Ovary (tissue), 9 donors: ENCODE results near the gene NAA80. TPM values are rescaled to one million over a fixed set of nuclear protein-coding genes. Genes with fewer than 3 reads are reported as not detected.

Source experiments
- DNase-seq, 5 donors: peaks; one replicate each; pipeline ENCODE4 v3.0.0-alpha.2; 2019 to 2020
- H3K27ac ChIP-seq, 2 donors: fragments of 200-600 bp; one replicate each; pipeline versions ENCODE4 v1.5.1 to v1.8.0; 2019 to 2022
- H3K27me3 ChIP-seq: fragments of 200-600 bp; one replicate; pipeline ENCODE4 v1.8.0; 2022
- H3K36me3 ChIP-seq: fragments of 200-600 bp; sonication (generic); one replicate; pipeline ENCODE4 v1.5.1; 2019
- H3K4me1 ChIP-seq: one replicate; pipeline ENCODE4 v1.8.1; 2013; ENCODE audit warnings: mild to moderate bottlenecking, moderate library complexity; ENCODE audit not compliant: insufficient read depth
- H3K4me3 ChIP-seq: fragments of 200-600 bp; sonication (generic); one replicate; pipeline ENCODE4 v1.5.1; 2017
- H3K9me3 ChIP-seq, 2 donors: fragments of 200-600 bp in 1 of 2; sonication (generic) in 1 of 2; one replicate each; pipeline versions ENCODE4 v1.5.1 to v1.8.1; 2013 to 2019; ENCODE audit warnings: mild to moderate bottlenecking in 1 of 2, moderate library complexity in 1 of 2
- EP300 ChIP-seq: sonication (generic); formaldehyde crosslinking; IDR thresholded peaks from one replicate; pipeline ENCODE4 v1.6.1; 2017; ENCODE audit warnings: antibody characterized with exemption
- POLR2A ChIP-seq: fragments of 450-650 bp; IDR thresholded peaks from one replicate; pipeline ENCODE4 v1.6.1; 2017; ENCODE audit warnings: antibody characterized with exemption, mild to moderate bottlenecking, moderate library complexity
- WGBS, 3 donors: extraction: QIAGEN DNeasy Blood & Tissue Kit in 1 of 3; methylation state at CpG; one replicate each; pipeline versions ENCODE4 v1.1.5 to v1.1.7; 2013 to 2017; 5-methylcytosine and 5-hydroxymethylcytosine counted together
- intact Hi-C, 4 donors: fragments of 100-400 bp; cut with DNase I; formaldehyde crosslinking; loops; one replicate each; pipeline versions ENCODE4 v1.11.0 to v1.15.1; 2022 to 2023
- polyA plus RNA-seq, 2 donors: library from polyadenylated mRNA; stranded (reverse); fragments of 200-250 nt in 1 of 2; fragments of 350-450 nt in 1 of 2; fragmentation: Illumina TruSeq in 1 of 2; extraction: RNeasy Lipid Tissue Mini Kit (QIAGEN cat#74804) in 1 of 2; gene quantifications; one replicate each; pipeline ENCODE4 v1.2.3, GENCODE V29; 2013 to 2014
- total RNA-seq, 7 donors: library from RNA; depleted of rRNA in 2 of 7; stranded (reverse); fragments of >200 nt in 2 of 7; fragmentation: NEBNext Ultra II Directional in 3 of 7; extraction: Animal tissue kit (Norgen Biotek cat#: 25700) in 3 of 7; gene quantifications; one replicate each; pipeline versions ENCODE4 v1.1.0 to v1.2.4, GENCODE V29; 2016 to 2023
- TF ChIP-seq, protein P1 (sequence below), 3 donors: fragments of 450-650 bp in 2 of 3; fragments of 200-600 bp in 1 of 3; IDR thresholded peaks; one replicate each; pipeline versions ENCODE4 v1.5.1 to v1.8.0; 2016 to 2022; ENCODE audit warnings: antibody characterized with exemption in 3 of 3, mild to moderate bottlenecking in 1 of 3
- donor health status: DM: no; HTN: no; CAD: no; lungs with moderate emphysema.
- donor health status: DM: no; HTN: no; CAD: no.
- donor health status: Bipolar disorder and iron deficiency.
- donor health status: DM: yes; HTN: yes; CAD: no.
- donor health status: DM: no; HTN: no; CAD: no.
- donor health status: DM: yes; HTN: yes; CAD: no.

NAA80 gene
- total and polyA plus RNA-seq, 9 donors = 2.6 to 15.7 (median 11.5) TPM

DNA sequence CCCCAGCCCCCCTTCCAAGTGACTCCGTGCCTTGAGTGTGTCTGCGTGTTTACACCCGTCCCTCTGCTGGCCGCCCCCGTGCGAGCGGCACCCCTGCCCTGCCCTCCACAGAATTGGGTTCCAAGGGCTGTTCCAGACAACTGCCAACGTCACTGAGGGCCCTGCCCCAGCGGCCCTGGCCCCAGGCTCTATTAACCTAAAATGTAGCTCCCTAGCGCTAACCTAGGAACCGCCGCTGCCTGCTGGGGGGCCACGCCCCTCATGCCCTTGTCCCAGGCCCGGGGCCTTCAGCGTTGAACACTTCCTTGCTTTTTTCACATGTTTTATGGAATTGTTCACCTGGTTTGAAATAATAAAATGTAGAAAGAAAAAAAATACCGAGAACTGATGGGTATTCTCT is 40.2 kb downstream of the NAA80 start:
- H3K4me1 ChIP-seq = peaks cover 17% of the 10 kb centered on the region
- DNase-seq = peak in 2 of 5 donors; percentile 41 to 50
- 82 to 86% (median 83%) methylated on average over 16 of the region's 16 CpGs for WGBS, 3 donors
- H3K36me3 ChIP-seq = no peaks in the 10 kb centered on the region
- no peaks in the 10 kb centered on the region for H3K9me3 ChIP-seq
- no peaks in the 10 kb centered on the region for H3K27me3 ChIP-seq
- H3K4me3 ChIP-seq = no peak overlapping the region
- peak overlapping the region; percentile 97 to 99 for H3K27ac ChIP-seq
- intact Hi-C loops = loop anchor here in 1 of 4 donors (2.0 kb wide), 1 partner anchor 16 kb away; no protein-coding TSS in a partner anchor
- TF ChIP-seq POLR2A (no peak), EP300 (no peak)
- TF ChIP-seq, protein P1, sequence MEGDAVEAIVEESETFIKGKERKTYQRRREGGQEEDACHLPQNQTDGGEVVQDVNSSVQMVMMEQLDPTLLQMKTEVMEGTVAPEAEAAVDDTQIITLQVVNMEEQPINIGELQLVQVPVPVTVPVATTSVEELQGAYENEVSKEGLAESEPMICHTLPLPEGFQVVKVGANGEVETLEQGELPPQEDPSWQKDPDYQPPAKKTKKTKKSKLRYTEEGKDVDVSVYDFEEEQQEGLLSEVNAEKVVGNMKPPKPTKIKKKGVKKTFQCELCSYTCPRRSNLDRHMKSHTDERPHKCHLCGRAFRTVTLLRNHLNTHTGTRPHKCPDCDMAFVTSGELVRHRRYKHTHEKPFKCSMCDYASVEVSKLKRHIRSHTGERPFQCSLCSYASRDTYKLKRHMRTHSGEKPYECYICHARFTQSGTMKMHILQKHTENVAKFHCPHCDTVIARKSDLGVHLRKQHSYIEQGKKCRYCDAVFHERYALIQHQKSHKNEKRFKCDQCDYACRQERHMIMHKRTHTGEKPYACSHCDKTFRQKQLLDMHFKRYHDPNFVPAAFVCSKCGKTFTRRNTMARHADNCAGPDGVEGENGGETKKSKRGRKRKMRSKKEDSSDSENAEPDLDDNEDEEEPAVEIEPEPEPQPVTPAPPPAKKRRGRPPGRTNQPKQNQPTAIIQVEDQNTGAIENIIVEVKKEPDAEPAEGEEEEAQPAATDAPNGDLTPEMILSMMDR (IDR thresholded peaks at IDR 0.05) = no peak

GRCh38 chr3:50258029-50258680 is 41.0 kb downstream of the NAA80 start:
- H3K4me3 ChIP-seq = no peak overlapping the region
- no peaks in the 10 kb centered on the region for H3K27me3 ChIP-seq
- H3K4me1 ChIP-seq = peaks cover 15% of the 10 kb centered on the region
- 91 to 93% (median 92%) methylated on average over 17 of the region's 17 CpGs for WGBS, 3 donors
- no peak overlapping the region for H3K27ac ChIP-seq
- no peaks in the 10 kb centered on the region for H3K9me3 ChIP-seq
- peak in 2 of 5 donors; percentile 28 to 40 for DNase-seq
- no peaks in the 10 kb centered on the region for H3K36me3 ChIP-seq
- intact Hi-C loops = loop anchor here in 1 of 4 donors (2.0 kb wide), 1 partner anchor 17 kb away; no protein-coding TSS in a partner anchor
- TF ChIP-seq POLR2A (no peak), EP300 (no peak)
- TF ChIP-seq, protein P1 (IDR thresholded peaks at IDR 0.05) = no peak

- Histone ChIP-seq H3K4me1 (peaks cover 12% of the 10 kb centered on the region), H3K27ac (no peak overlapping the region), H3K36me3 (no peaks in the 10 kb centered on the region), H3K9me3 (no peaks in the 10 kb centered on the region), H3K4me3 (no peak overlapping the region), H3K27me3 (no peaks in the 10 kb centered on the region)
- 91 to 93% (median 93%) methylated on average over 20 of the region's 20 CpGs for WGBS, 3 donors
- DNase-seq = peak in 1 of 5 donors; percentile 26
- TF ChIP-seq EP300 (no peak), POLR2A (no peak)
- TF ChIP-seq, protein P1 (IDR thresholded peaks at IDR 0.05) = no peak
- intact Hi-C loops = no loop called here
Measured at GRCh38 chr3:50256978-50257890, 42.0 kb downstream of the NAA80 start.

- intact Hi-C loops = no loop called here
- Histone ChIP-seq H3K27me3 (no peaks in the 10 kb centered on the region), H3K4me1 (peaks cover 6% of the 10 kb centered on the region), H3K27ac (peak overlapping the region in 1 of 2 donors; percentile 20), H3K36me3 (no peaks in the 10 kb centered on the region), H3K4me3 (no peak overlapping the region), H3K9me3 (no peaks in the 10 kb centered on the region)
- DNase-seq = peak in 2 of 5 donors; percentile 34 to 39
- 73 to 90% (median 81%) methylated on average over 9 of the region's 9 CpGs for WGBS, 3 donors
- TF ChIP-seq, protein P1 (IDR thresholded peaks at IDR 0.05) = no peak
- TF ChIP-seq EP300 (no peak), POLR2A (no peak)
Measured at GRCh38 chr3:50255251-50255615, 44.0 kb downstream of the NAA80 start.
